Kidney epithelial cell (primary cell): ENCODE data around the gene PLSCR1. TPM values are rescaled to one million over a fixed set of nuclear protein-coding genes. Genes with fewer than 3 reads are reported as not detected.

ENCODE experiments used
- DNase-seq: peaks from one replicate; pipeline ENCODE4 v3.0.0-alpha.2; 2010; ENCODE audit warnings: low read depth
- H3K27me3 ChIP-seq: 2 replicates; pipeline ENCODE4 v1.6.0; 2011; ENCODE audit warnings: low read length; ENCODE audit not compliant: control insufficient read depth, insufficient read depth
- H3K36me3 ChIP-seq: 2 replicates; pipeline ENCODE4 v1.5.1; 2011; ENCODE audit warnings: low read length; ENCODE audit not compliant: control insufficient read depth, insufficient read depth
- H3K4me3 ChIP-seq: 2 replicates; pipeline ENCODE4 v1.5.1; 2011; ENCODE audit warnings: low read depth, mild to moderate bottlenecking, control low read depth, low read length
- total RNA-seq: library from RNA; depleted of rRNA; stranded (reverse); fragments of >200 nt; gene quantifications from 2 replicates; pipeline ENCODE4 v1.2.3, GENCODE V29; 2015
- TF ChIP-seq, protein P1 (sequence below): IDR thresholded peaks from 2 replicates; pipeline ENCODE4 v1.5.1; 2011; ENCODE audit warnings: mild to moderate bottlenecking, moderate library complexity, low read length, control low read depth, inconsistent platforms; ENCODE audit not compliant: insufficient read depth, poor library complexity, severe bottlenecking

Gene PLSCR1
- total RNA-seq, 1 donor from 2014 or later, result 235 TPM

DNA sequence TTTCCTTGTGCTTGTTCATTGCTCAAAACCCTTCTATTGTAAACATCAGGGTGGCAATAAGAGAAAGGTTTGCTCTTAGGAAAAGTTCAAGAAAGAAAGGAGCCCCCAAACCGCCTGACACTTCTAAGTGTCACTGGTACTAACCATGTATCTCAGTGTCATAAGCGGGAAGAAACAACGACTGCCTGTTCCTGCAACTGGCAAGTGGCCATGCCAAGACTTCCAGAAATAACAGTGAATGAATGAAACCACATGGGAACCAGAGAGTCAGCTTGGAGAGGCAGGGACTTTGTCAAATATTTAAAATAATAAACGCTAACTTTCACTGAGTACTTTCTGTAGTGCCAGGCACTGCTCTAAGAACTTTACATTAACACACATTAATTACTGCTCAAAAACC lies 76.2 kb downstream of the PLSCR1 start:
- no peaks in the 10 kb centered on the region for H3K27me3 ChIP-seq
- TF ChIP-seq, protein P1, sequence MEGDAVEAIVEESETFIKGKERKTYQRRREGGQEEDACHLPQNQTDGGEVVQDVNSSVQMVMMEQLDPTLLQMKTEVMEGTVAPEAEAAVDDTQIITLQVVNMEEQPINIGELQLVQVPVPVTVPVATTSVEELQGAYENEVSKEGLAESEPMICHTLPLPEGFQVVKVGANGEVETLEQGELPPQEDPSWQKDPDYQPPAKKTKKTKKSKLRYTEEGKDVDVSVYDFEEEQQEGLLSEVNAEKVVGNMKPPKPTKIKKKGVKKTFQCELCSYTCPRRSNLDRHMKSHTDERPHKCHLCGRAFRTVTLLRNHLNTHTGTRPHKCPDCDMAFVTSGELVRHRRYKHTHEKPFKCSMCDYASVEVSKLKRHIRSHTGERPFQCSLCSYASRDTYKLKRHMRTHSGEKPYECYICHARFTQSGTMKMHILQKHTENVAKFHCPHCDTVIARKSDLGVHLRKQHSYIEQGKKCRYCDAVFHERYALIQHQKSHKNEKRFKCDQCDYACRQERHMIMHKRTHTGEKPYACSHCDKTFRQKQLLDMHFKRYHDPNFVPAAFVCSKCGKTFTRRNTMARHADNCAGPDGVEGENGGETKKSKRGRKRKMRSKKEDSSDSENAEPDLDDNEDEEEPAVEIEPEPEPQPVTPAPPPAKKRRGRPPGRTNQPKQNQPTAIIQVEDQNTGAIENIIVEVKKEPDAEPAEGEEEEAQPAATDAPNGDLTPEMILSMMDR, result no peak
- DNase-seq, result no peak
- H3K36me3 ChIP-seq, result no peaks in the 10 kb centered on the region
- no peak overlapping the region for H3K4me3 ChIP-seq

DNA sequence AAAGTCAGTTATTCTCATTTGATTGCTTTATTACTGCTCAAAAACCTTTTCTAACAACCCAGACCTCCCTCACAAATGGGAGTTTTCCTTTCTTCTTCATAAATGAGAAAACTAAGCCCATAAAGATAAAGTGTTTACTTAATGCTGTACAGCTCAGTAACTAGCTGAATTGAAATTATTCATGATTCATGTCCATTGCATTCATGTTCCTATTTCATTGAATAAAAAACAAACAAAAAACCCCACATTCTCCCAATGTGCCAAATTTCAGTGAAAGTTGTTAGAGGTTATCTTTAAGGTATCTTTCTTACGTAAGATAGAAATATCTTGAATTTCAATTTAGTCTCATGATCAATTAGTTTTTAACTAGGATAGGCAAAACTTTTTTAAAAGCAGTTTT lies 77.8 kb downstream of the PLSCR1 start:
- Histone ChIP-seq H3K27me3 (no peaks in the 10 kb centered on the region), H3K36me3 (no peaks in the 10 kb centered on the region), H3K4me3 (no peak overlapping the region)
- DNase-seq, result no peak
- TF ChIP-seq, protein P1, result no peak

DNA sequence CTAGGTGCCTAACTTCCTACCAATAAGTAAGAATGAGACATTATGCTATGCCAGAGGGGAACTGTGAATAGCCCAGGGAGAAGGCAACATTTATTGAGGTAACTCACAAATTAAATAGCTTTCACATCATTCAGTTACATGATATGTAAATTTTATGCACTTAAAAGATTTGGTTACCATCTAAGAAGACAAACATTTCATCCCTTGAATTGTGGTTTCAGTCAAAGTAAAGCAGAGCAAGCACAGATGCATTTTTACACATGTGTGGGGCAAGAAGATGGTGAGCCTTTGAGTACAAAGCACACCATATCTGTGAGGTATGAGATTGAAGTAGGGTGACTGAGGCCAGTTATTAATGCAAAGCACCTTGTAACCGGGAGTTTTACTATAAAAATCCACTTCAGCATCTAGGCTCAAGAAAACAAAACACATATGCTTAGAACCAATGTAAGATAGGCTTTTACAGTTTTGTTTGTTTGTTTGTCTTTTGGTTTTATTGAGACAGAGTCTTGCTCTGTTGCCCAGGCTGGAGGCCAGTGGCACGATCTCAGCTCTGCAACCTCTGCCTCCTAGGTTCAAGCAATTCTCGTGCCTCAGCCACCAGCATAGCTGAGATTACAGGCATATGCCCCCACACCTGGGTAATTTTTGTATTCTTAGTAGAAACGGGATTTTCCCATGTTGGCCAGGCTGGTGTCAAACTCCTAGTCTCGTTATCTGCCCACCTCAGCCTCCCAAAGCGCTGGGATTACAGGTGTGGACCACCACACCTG lies 78.5 kb downstream of the PLSCR1 start:
- H3K27me3 ChIP-seq, result no peaks in the 10 kb centered on the region
- DNase-seq, result no peak
- no peaks in the 10 kb centered on the region for H3K36me3 ChIP-seq
- H3K4me3 ChIP-seq, result no peak overlapping the region
- TF ChIP-seq, protein P1, result no peak

Other genes with a start within 250 kb of the PLSCR1 start
- gene PLSCR2, start 75.0 kb downstream of the PLSCR1 start, total RNA-seq, result 0.62 TPM in 1 of 2 replicates, not detected in the other
- not detected in 2 replicates for gene PLSCR5, start 60.7 kb upstream of the PLSCR1 start, total RNA-seq